ENCODE results near the gene XPO6. TPM values are rescaled to one million over a fixed set of nuclear protein-coding genes. Genes with fewer than 3 reads are reported as not detected.

XPO6 gene
- polyA plus RNA-seq, 1 donor from 2014 or later, result 104 TPM

- peaks cover 49% of the 10 kb centered on the region for H3K27me3 ChIP-seq (ENCODE audit: insufficient read depth, low read depth, low read length)
- H3K79me2 ChIP-seq (replicated peaks; ENCODE audit: insufficient read depth, low read length), result no peaks in the 10 kb centered on the region
- H3K9me3 ChIP-seq (ENCODE audit: low read length), result no peaks in the 10 kb centered on the region
- no peak overlapping the region for H3K4me3 ChIP-seq (ENCODE audit: low read length)
- H3K4me2 ChIP-seq (ENCODE audit: low read length), result no peak overlapping the region
- H2AFZ ChIP-seq (ENCODE audit: low read depth, low read length), result no peak overlapping the region
- H3F3A ChIP-seq (ENCODE audit: insufficient read depth, low read length, poor library complexity, severe bottlenecking), result no peaks in the 10 kb centered on the region
- H3K27ac ChIP-seq (ENCODE audit: low read length), result no peak overlapping the region
- H4K20me1 ChIP-seq (ENCODE audit: insufficient read depth), result no peaks in the 10 kb centered on the region
- TF ChIP-seq RAD21 (conservative IDR thresholded peaks at IDR 0.05) (no peak), TAF1 (IDR thresholded peaks at IDR 0.05; ENCODE audit: low read depth) (no peak), POLR2AphosphoS5 (IDR thresholded peaks at IDR 0.05) (no peak), REST (IDR thresholded peaks at IDR 0.05; ENCODE audit: borderline replicate concordance) (no peak), EZH2 (IDR thresholded peaks at IDR 0.05; ENCODE audit: borderline replicate concordance, insufficient read depth, low read length, poor library complexity, severe bottlenecking) (no peak), CTCF (IDR thresholded peaks at IDR 0.05; ENCODE audit: poor library complexity, severe bottlenecking) (no peak), EP300 (conservative IDR thresholded peaks at IDR 0.05; ENCODE audit: poor library complexity, severe bottlenecking) (no peak), SMC3 (conservative IDR thresholded peaks at IDR 0.05; ENCODE audit: poor library complexity) (no peak)
- no peak overlapping the region for H3K9ac ChIP-seq (ENCODE audit: low read length)
- no peaks in the 10 kb centered on the region for H3K36me3 ChIP-seq (ENCODE audit: insufficient read depth, low read length)
- H3K9me2 ChIP-seq (ENCODE audit: insufficient read depth, low read length), result no peaks in the 10 kb centered on the region
Observed at GRCh38 chr16:28059841-28060575, 151.8 kb downstream of the XPO6 start.

- no peaks in the 10 kb centered on the region for H3F3A ChIP-seq (ENCODE audit: insufficient read depth, low read length, poor library complexity, severe bottlenecking)
- H4K20me1 ChIP-seq (ENCODE audit: insufficient read depth), result no peaks in the 10 kb centered on the region
- no peaks in the 10 kb centered on the region for H3K79me2 ChIP-seq (replicated peaks; ENCODE audit: insufficient read depth, low read length)
- no peak for TF ChIP-seq RAD21 (conservative IDR thresholded peaks at IDR 0.05)
- no peak for TF ChIP-seq TAF1 (IDR thresholded peaks at IDR 0.05; ENCODE audit: low read depth)
- no peak for TF ChIP-seq SMC3 (conservative IDR thresholded peaks at IDR 0.05; ENCODE audit: poor library complexity)
- no peak for TF ChIP-seq EZH2 (IDR thresholded peaks at IDR 0.05; ENCODE audit: borderline replicate concordance, insufficient read depth, low read length, poor library complexity, severe bottlenecking)
- TF ChIP-seq REST (IDR thresholded peaks at IDR 0.05; ENCODE audit: borderline replicate concordance), result no peak
- TF ChIP-seq POLR2AphosphoS5 (IDR thresholded peaks at IDR 0.05), result no peak
- TF ChIP-seq MXI1 (conservative IDR thresholded peaks at IDR 0.05; ENCODE audit: poor library complexity, severe bottlenecking), result no peak
- no peak for TF ChIP-seq EP300 (conservative IDR thresholded peaks at IDR 0.05; ENCODE audit: poor library complexity, severe bottlenecking)
- TF ChIP-seq CTCF (IDR thresholded peaks at IDR 0.05; ENCODE audit: poor library complexity, severe bottlenecking), result no peak
- H3K27ac ChIP-seq (ENCODE audit: low read length), result no peak overlapping the region
- no peak overlapping the region for H3K9ac ChIP-seq (ENCODE audit: low read length)
- no peak overlapping the region for H2AFZ ChIP-seq (ENCODE audit: low read depth, low read length)
- peaks cover 39% of the 10 kb centered on the region for H3K27me3 ChIP-seq (ENCODE audit: insufficient read depth, low read depth, low read length)
- H3K9me3 ChIP-seq (ENCODE audit: low read length), result no peaks in the 10 kb centered on the region
- H3K4me3 ChIP-seq (ENCODE audit: low read length), result no peak overlapping the region
- H3K36me3 ChIP-seq (ENCODE audit: insufficient read depth, low read length), result no peaks in the 10 kb centered on the region
- H3K9me2 ChIP-seq (ENCODE audit: insufficient read depth, low read length), result no peaks in the 10 kb centered on the region
- H3K4me2 ChIP-seq (ENCODE audit: low read length), result no peak overlapping the region
Observed at GRCh38 chr16:28058839-28059589, 152.8 kb downstream of the XPO6 start.
